GOT3 (cell line): ENCODE results near the gene F13A1.
"Not testable (repeated sequence)": the region's sequence is repeated elsewhere in the genome, so short reads cannot be mapped to it uniquely, and the experiment has no call there.

Experiments
- DNase-seq: peaks from one replicate; lab custom pipeline; 2025; ENCODE audit warnings: mixed read lengths; lab: John Stamatoyannopoulos, UW

The F13A1 gene

GRCh38 chr6:6317825-6318733 lies 2.4 kb downstream of the F13A1 start:
- no peak for DNase-seq

- no peak for DNase-seq
Measured at GRCh38 chr6:6317386-6317785, 3.1 kb downstream of the F13A1 start.

GRCh38 chr6:6315660-6316059 lies 4.8 kb downstream of the F13A1 start:
- DNase-seq, result no peak

- no peak for DNase-seq
Measured at GRCh38 chr6:6314596-6314995, 5.9 kb downstream of the F13A1 start.

- no peak for DNase-seq
Measured at GRCh38 chr6:6312901-6313441, 7.5 kb downstream of the F13A1 start.

GRCh38 chr6:6305575-6305974 lies 14.9 kb downstream of the F13A1 start:
- DNase-seq, result no peak

- not testable (repeated sequence) for DNase-seq
Measured at GRCh38 chr6:6300383-6300782, 20.1 kb downstream of the F13A1 start.

- no peak for DNase-seq
Measured at GRCh38 chr6:6293317-6293716, 27.1 kb downstream of the F13A1 start.

GRCh38 chr6:6287415-6287814 lies 33.0 kb downstream of the F13A1 start:
- DNase-seq, result no peak

GRCh38 chr6:6285679-6286078 lies 34.8 kb downstream of the F13A1 start:
- no peak for DNase-seq

- DNase-seq, result no peak
Measured at GRCh38 chr6:6284221-6284966, 36.1 kb downstream of the F13A1 start.

- DNase-seq, result no peak
Measured at GRCh38 chr6:6283746-6284145, 36.7 kb downstream of the F13A1 start.

- DNase-seq, result no peak
Measured at GRCh38 chr6:6282716-6283115, 37.7 kb downstream of the F13A1 start.

GRCh38 chr6:6277413-6277812 lies 43.0 kb downstream of the F13A1 start:
- DNase-seq, result no peak

GRCh38 chr6:6270948-6271535 lies 49.4 kb downstream of the F13A1 start:
- no peak for DNase-seq

GRCh38 chr6:6260196-6260722 lies 60.2 kb downstream of the F13A1 start:
- DNase-seq, result no peak

- DNase-seq, result no peak
Measured at GRCh38 chr6:6256886-6257285, 63.6 kb downstream of the F13A1 start.

GRCh38 chr6:6256259-6256658 lies 64.2 kb downstream of the F13A1 start:
- no peak for DNase-seq

- DNase-seq, result no peak
Measured at GRCh38 chr6:6251555-6252280, 68.7 kb downstream of the F13A1 start.

GRCh38 chr6:6248651-6249050 lies 71.8 kb downstream of the F13A1 start:
- no peak for DNase-seq

- no peak for DNase-seq
Measured at GRCh38 chr6:6246544-6246943, 73.9 kb downstream of the F13A1 start.

GRCh38 chr6:6244624-6245023 lies 75.8 kb downstream of the F13A1 start:
- no peak for DNase-seq
